Iris pigment epithelial cell (primary cell): ENCODE data around the gene SCAF4.

ENCODE experiments used
- DNase-seq: peaks from one replicate; pipeline ENCODE4 v3.0.0-alpha.2; 2011; ENCODE audit warnings: low read depth

SCAF4 gene

GRCh38 chr21:31741116-31741515, 9.2 kb upstream of the SCAF4 start:
- DNase-seq: no peak

GRCh38 chr21:31737586-31738397, 5.9 kb upstream of the SCAF4 start:
- peak; percentile 74 for DNase-seq

GRCh38 chr21:31735511-31735992, 3.6 kb upstream of the SCAF4 start:
- DNase-seq: no peak

GRCh38 chr21:31733551-31734149, 1.7 kb upstream of the SCAF4 start:
- no peak for DNase-seq

- DNase-seq: peak; percentile 20
Observed at GRCh38 chr21:31732597-31733550, 956 bp upstream of the SCAF4 start.

GRCh38 chr21:31731056-31731856, 662 bp downstream of the SCAF4 start:
- peak; percentile 51 for DNase-seq

GRCh38 chr21:31730712-31731055, 1.2 kb downstream of the SCAF4 start:
- no peak for DNase-seq

- no peak for DNase-seq
Observed at GRCh38 chr21:31729622-31730343, 2.1 kb downstream of the SCAF4 start.

- DNase-seq: no peak
Observed at GRCh38 chr21:31728952-31729351, 3.0 kb downstream of the SCAF4 start.

- no peak for DNase-seq
Observed at GRCh38 chr21:31728191-31728590, 3.7 kb downstream of the SCAF4 start.

- DNase-seq: peak; percentile 31
Observed at GRCh38 chr21:31727181-31727580, 4.7 kb downstream of the SCAF4 start.

- no peak for DNase-seq
Observed at GRCh38 chr21:31726407-31726806, 5.5 kb downstream of the SCAF4 start.

GRCh38 chr21:31725202-31725839, 6.6 kb downstream of the SCAF4 start:
- DNase-seq: no peak

- no peak for DNase-seq
Observed at GRCh38 chr21:31724552-31724951, 7.4 kb downstream of the SCAF4 start.

- no peak for DNase-seq
Observed at GRCh38 chr21:31721381-31721780, 10.5 kb downstream of the SCAF4 start.

GRCh38 chr21:31720739-31721138, 11.2 kb downstream of the SCAF4 start:
- DNase-seq: no peak

- no peak for DNase-seq
Observed at GRCh38 chr21:31720330-31720729, 11.6 kb downstream of the SCAF4 start.

GRCh38 chr21:31716106-31716505, 15.8 kb downstream of the SCAF4 start:
- DNase-seq: no peak

GRCh38 chr21:31714741-31715365, 17.1 kb downstream of the SCAF4 start:
- no peak for DNase-seq
